Eye (tissue), 1 donor: ENCODE results near the gene PRDM8.
"Not testable (repeated sequence)": the region's sequence is repeated elsewhere in the genome, so short reads cannot be mapped to it uniquely, and the experiment has no call there.

Experiments used
- DNase-seq: peaks from one replicate; pipeline ENCODE4 v3.0.0-alpha.2; 2015

The PRDM8 gene

GRCh38 chr4:80196922-80197573, at the start of gene PRDM8:
Gene PRDM8 (plus strand): TSS chr4:80197503. CDS start chr4:80200081, 2,578 bp downstream.
- peak; percentile 91 for DNase-seq

GRCh38 chr4:80150387-80151180, 46.7 kb upstream of the PRDM8 start:
- DNase-seq: no peak

- DNase-seq: no peak
Observed at GRCh38 chr4:80151981-80152380, 45.3 kb upstream of the PRDM8 start.

- DNase-seq: no peak
Observed at GRCh38 chr4:80153874-80154544, 43.3 kb upstream of the PRDM8 start.

- peak; percentile 3 for DNase-seq
Observed at GRCh38 chr4:80154545-80154933, 42.8 kb upstream of the PRDM8 start.

- DNase-seq: no peak
Observed at GRCh38 chr4:80155316-80155982, 41.9 kb upstream of the PRDM8 start.

- no peak for DNase-seq
Observed at GRCh38 chr4:80156410-80156809, 40.9 kb upstream of the PRDM8 start.

GRCh38 chr4:80161413-80162058, 35.8 kb upstream of the PRDM8 start:
- DNase-seq: no peak

GRCh38 chr4:80162418-80162817, 34.9 kb upstream of the PRDM8 start:
- DNase-seq: no peak

GRCh38 chr4:80165855-80166254, 31.4 kb upstream of the PRDM8 start:
- no peak for DNase-seq

GRCh38 chr4:80171251-80171650, 26.1 kb upstream of the PRDM8 start:
- no peak for DNase-seq

- DNase-seq: no peak
Observed at GRCh38 chr4:80171656-80172055, 25.6 kb upstream of the PRDM8 start.

GRCh38 chr4:80172203-80172602, 25.1 kb upstream of the PRDM8 start:
- DNase-seq: no peak

GRCh38 chr4:80173401-80173800, 23.9 kb upstream of the PRDM8 start:
- DNase-seq: no peak

GRCh38 chr4:80173841-80174240, 23.5 kb upstream of the PRDM8 start:
- DNase-seq: no peak

- DNase-seq: not testable (repeated sequence)
Observed at GRCh38 chr4:80177793-80178192, 19.5 kb upstream of the PRDM8 start.

- no peak for DNase-seq
Observed at GRCh38 chr4:80178964-80179363, 18.3 kb upstream of the PRDM8 start.

- DNase-seq: no peak
Observed at GRCh38 chr4:80179637-80180161, 17.6 kb upstream of the PRDM8 start.

- no peak for DNase-seq
Observed at GRCh38 chr4:80180743-80181142, 16.6 kb upstream of the PRDM8 start.

GRCh38 chr4:80182237-80182866, 15.0 kb upstream of the PRDM8 start:
- no peak for DNase-seq

GRCh38 chr4:80183250-80184052, 13.9 kb upstream of the PRDM8 start:
- DNase-seq: peak; percentile 70
